ENCODE data around the gene PCDHGC5.

- TF ChIP-seq CTCF (IDR thresholded peaks at IDR 0.05) = no peak
- no peak for TF ChIP-seq ZFX (IDR thresholded peaks at IDR 0.05; ENCODE audit: borderline replicate concordance)
Measured at GRCh38 chr5:141504216-141504615, 15.3 kb downstream of the PCDHGC5 start.

Data from 22Rv1 (cell line).